PC-3 (cell line): ENCODE measurements around the gene KCNK2. TPM values are rescaled to one million over a fixed set of nuclear protein-coding genes. Genes with fewer than 3 reads are reported as not detected.
A peak's percentile ranks its signal among the peaks of the same experiment; 100 is the strongest.
"Not testable (repeated sequence)": the region's sequence is repeated elsewhere in the genome, so short reads cannot be mapped to it uniquely, and the experiment has no call there.

ENCODE experiments used
- ATAC-seq: fragments of 200-7000 bp; cut with Tn5 transposase; 2 replicates; pipeline ENCODE4 v1.9.1; 2020; ENCODE audit warnings: mild to moderate bottlenecking, moderate library complexity
- BruUV-seq: library from RNA; stranded (reverse); fragments of 400-500 nt; replicated peaks from 2 replicates; lab custom pipeline; 2021; lab: Mats Ljungman, UMichigan
- CTCF ChIA-PET: fragments of 300-600 bp; sonication (Branson Sonifier 250); formaldehyde crosslinking; loops from one replicate; lab custom pipeline; 2022; ENCODE audit warnings: antibody characterized with exemption; lab: Charles Lee
- POLR2A ChIA-PET: fragments of 300-600 bp; sonication (Branson Sonifier 250); formaldehyde crosslinking; loops from one replicate; lab custom pipeline; 2022; ENCODE audit warnings: antibody characterized with exemption; ENCODE audit not compliant: unreplicated experiment; lab: Charles Lee
- DNase-seq: peaks from one replicate; pipeline ENCODE4 v3.0.0-alpha.2; 2015
- H2AFZ ChIP-seq: fragments of 300-600 bp; sonication (generic); 2 replicates; pipeline ENCODE4 v1.6.0; 2016; ENCODE audit warnings: antibody characterized with exemption, low read length
- H3F3A ChIP-seq: fragments of 300-600 bp; sonication (generic); one replicate; pipeline ENCODE4 v1.6.0; 2017; ENCODE audit warnings: antibody characterized with exemption, low read length, control low read depth, mild to moderate bottlenecking; ENCODE audit not compliant: unreplicated experiment
- H3K27ac ChIP-seq: fragments of 300-600 bp; sonication (generic); 2 replicates; pipeline ENCODE4 v1.5.1; 2016; ENCODE audit warnings: mild to moderate bottlenecking, low read length
- H3K27me3 ChIP-seq: fragments of 300-600 bp; sonication (generic); 2 replicates; pipeline ENCODE4 v1.6.1; 2016; ENCODE audit warnings: low read length, mixed read lengths
- H3K36me3 ChIP-seq: fragments of 300-600 bp; sonication (generic); 2 replicates; pipeline ENCODE4 v1.6.1; 2016; ENCODE audit warnings: low read depth, mixed run types, low read length, mixed read lengths
- H3K4me1 ChIP-seq: fragments of 300-600 bp; sonication (generic); 2 replicates; pipeline ENCODE4 v1.5.1; 2016; ENCODE audit warnings: low read length; ENCODE audit not compliant: insufficient read depth
- H3K4me2 ChIP-seq: fragments of 300-600 bp; sonication (generic); 2 replicates; pipeline ENCODE4 v1.6.0; 2016; ENCODE audit warnings: low read length
- H3K4me3 ChIP-seq: fragments of 300-600 bp; sonication (generic); 2 replicates; pipeline ENCODE4 v1.5.1; 2016; ENCODE audit warnings: mild to moderate bottlenecking, low read length, mixed read lengths
- H3K79me2 ChIP-seq: fragments of 300-600 bp; sonication (generic); 2 replicates; pipeline ENCODE4 v1.6.1; 2017; ENCODE audit warnings: low read length, mixed read lengths
- H3K9ac ChIP-seq: fragments of 300-600 bp; sonication (generic); 2 replicates; pipeline ENCODE4 v1.6.0; 2016; ENCODE audit warnings: mild to moderate bottlenecking, low read length
- H3K9me2 ChIP-seq: fragments of 300-600 bp; sonication (generic); replicated peaks from 2 replicates; pipeline ENCODE4 v1.6.1; 2016; ENCODE audit warnings: mixed run types, low read length, mixed read lengths
- H3K9me3 ChIP-seq: fragments of 300-600 bp; sonication (generic); 2 replicates; pipeline ENCODE4 v1.6.1; 2016; ENCODE audit warnings: low read length, mixed read lengths
- H4K20me1 ChIP-seq: fragments of 300-600 bp; sonication (generic); 2 replicates; pipeline ENCODE4 v1.6.1; 2016; ENCODE audit warnings: low read length, mixed read lengths
- EZH2 ChIP-seq: fragments of 300-600 bp; sonication (generic); IDR thresholded peaks from one replicate; pipeline ENCODE4 v1.6.1; 2017; ENCODE audit warnings: antibody characterized with exemption, mild to moderate bottlenecking, low read length; ENCODE audit not compliant: unreplicated experiment
- EZH2phosphoT487 ChIP-seq: fragments of 300-600 bp; sonication (generic); IDR thresholded peaks from 2 replicates; pipeline ENCODE4 v1.6.1; 2018; ENCODE audit warnings: mild to moderate bottlenecking, antibody characterized with exemption, low read length, borderline replicate concordance
- intact Hi-C: fragments of 100-400 bp; cut with micrococcal nuclease; formaldehyde crosslinking; loops from 2 replicates; pipeline ENCODE4 v1.9.0; 2023
- total RNA-seq: library from RNA; depleted of rRNA; stranded (reverse); fragments of >200 nt; gene quantifications from 2 replicates; pipeline ENCODE4 v1.2.3, GENCODE V29; 2014
- TF ChIP-seq, protein P1 (sequence below): fragments of 300-600 bp; sonication (generic); conservative IDR thresholded peaks from 2 replicates; pipeline ENCODE4 v1.5.1; 2017; ENCODE audit warnings: antibody characterized with exemption, low read depth, mild to moderate bottlenecking, low read length

KCNK2 gene
- total RNA-seq, 1 experiment from 2014 or later, result not detected

DNA sequence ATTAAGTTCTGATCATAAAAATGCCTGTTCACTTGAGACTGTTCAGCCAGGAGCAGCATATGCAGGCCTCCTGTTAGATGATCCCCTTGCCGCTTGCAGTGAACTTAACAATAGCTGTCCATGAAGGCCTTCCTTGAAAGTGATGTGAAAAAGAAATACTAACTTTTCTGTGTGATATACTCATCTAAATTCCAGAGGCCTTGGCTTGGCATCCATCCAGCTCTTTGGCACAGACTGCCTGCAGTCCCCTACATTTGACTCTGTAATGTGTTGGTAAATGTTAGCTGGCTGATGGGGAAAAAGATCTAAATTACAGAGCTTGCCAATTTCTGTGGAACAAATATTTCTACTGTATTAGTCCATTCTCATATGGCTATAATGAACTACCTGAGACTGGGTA lies 73.7 kb downstream of the KCNK2 start:
- no peaks in the 10 kb centered on the region for H3K79me2 ChIP-seq
- no peaks in the 10 kb centered on the region for H3K4me1 ChIP-seq
- no peak for TF ChIP-seq EZH2
- TF ChIP-seq, protein P1, sequence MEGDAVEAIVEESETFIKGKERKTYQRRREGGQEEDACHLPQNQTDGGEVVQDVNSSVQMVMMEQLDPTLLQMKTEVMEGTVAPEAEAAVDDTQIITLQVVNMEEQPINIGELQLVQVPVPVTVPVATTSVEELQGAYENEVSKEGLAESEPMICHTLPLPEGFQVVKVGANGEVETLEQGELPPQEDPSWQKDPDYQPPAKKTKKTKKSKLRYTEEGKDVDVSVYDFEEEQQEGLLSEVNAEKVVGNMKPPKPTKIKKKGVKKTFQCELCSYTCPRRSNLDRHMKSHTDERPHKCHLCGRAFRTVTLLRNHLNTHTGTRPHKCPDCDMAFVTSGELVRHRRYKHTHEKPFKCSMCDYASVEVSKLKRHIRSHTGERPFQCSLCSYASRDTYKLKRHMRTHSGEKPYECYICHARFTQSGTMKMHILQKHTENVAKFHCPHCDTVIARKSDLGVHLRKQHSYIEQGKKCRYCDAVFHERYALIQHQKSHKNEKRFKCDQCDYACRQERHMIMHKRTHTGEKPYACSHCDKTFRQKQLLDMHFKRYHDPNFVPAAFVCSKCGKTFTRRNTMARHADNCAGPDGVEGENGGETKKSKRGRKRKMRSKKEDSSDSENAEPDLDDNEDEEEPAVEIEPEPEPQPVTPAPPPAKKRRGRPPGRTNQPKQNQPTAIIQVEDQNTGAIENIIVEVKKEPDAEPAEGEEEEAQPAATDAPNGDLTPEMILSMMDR, result no peak
- no peak for TF ChIP-seq EZH2phosphoT487
- BruUV-seq, result no TSS peak
- H3K9me3 ChIP-seq, result no peaks in the 10 kb centered on the region
- intact Hi-C loops, result no loop called here
- no peaks in the 10 kb centered on the region for H3K27me3 ChIP-seq
- ChIA-PET CTCF (no interaction called here), POLR2A (no interaction called here)
- peak; percentile 34 for DNase-seq
- no peak for ATAC-seq
- no peaks in the 10 kb centered on the region for H3K9me2 ChIP-seq
- H3K4me3 ChIP-seq, result no peak overlapping the region
- no peak overlapping the region for H3K27ac ChIP-seq
- H3K36me3 ChIP-seq, result no peaks in the 10 kb centered on the region
- H3F3A ChIP-seq, result no peaks in the 10 kb centered on the region
- H3K4me2 ChIP-seq, result no peak overlapping the region
- H2AFZ ChIP-seq, result no peak overlapping the region
- H3K9ac ChIP-seq, result no peak overlapping the region
- no peaks in the 10 kb centered on the region for H4K20me1 ChIP-seq

DNA sequence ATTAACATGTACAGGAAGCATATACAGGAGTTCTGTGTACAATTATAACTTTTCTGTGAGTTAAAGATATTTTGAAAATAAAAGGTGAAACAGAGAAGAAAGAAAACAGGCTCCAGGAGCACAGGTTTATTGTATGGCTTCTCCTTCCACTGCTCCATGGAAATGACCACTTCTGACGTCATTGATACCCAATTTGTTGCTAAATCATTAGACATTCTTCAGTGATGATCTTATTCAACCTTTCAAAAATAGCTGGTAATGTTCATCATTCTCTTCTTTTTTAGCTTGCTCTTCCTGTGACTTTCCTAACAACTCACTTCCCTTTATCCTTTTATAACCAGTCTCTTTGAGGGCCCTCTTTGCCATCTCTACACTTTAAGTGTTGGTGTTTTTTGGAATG lies 77.8 kb downstream of the KCNK2 start:
- Histone ChIP-seq H2AFZ (no peak overlapping the region), H3K9ac (no peak overlapping the region), H3K9me3 (no peaks in the 10 kb centered on the region), H3K27ac (no peak overlapping the region), H3K79me2 (no peaks in the 10 kb centered on the region), H4K20me1 (no peaks in the 10 kb centered on the region), H3K4me3 (no peak overlapping the region), H3K27me3 (no peaks in the 10 kb centered on the region), H3K36me3 (no peaks in the 10 kb centered on the region), H3K4me2 (no peak overlapping the region), H3F3A (no peaks in the 10 kb centered on the region), H3K9me2 (no peaks in the 10 kb centered on the region), H3K4me1 (no peaks in the 10 kb centered on the region)
- ChIA-PET POLR2A (no interaction called here), CTCF (no interaction called here)
- ATAC-seq (no peak), DNase-seq (no peak)
- BruUV-seq, result no TSS peak
- intact Hi-C loops, result no loop called here
- TF ChIP-seq, protein P1, result no peak
- TF ChIP-seq EZH2, result no peak
- TF ChIP-seq EZH2phosphoT487, result no peak

DNA sequence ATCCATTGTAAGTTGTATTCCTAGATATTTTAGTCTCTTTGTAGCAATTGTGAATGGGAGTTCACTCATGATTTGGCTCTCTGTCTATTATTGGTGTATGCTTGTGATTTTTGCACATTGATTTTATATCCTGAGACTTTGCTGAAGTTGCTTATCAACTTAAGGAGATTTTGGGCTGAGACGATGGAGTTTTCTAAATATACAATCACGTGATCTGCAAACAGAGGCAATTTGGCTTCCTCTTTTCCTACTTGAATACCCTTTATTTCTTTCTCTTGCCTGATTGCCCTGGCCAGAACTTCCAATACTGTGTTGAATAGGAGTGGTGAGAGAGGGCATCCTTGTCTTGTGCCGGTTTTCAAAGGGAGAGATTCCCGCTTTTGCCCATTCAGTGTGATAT lies 80.6 kb downstream of the KCNK2 start:
- intact Hi-C loops, BruUV-seq, H3K9me3 ChIP-seq, H3K9ac ChIP-seq, H3K4me2 ChIP-seq, H3K27me3 ChIP-seq, H3K36me3 ChIP-seq, H3K9me2 ChIP-seq, H3K4me3 ChIP-seq, ATAC-seq, H3K27ac ChIP-seq, H3F3A ChIP-seq, POLR2A ChIA-PET, DNase-seq, H2AFZ ChIP-seq, H3K79me2 ChIP-seq, H3K4me1 ChIP-seq, CTCF ChIA-PET, H4K20me1 ChIP-seq: not testable (repeated sequence)
